GM23248 (cell line): ENCODE measurements around the gene EEF1B2. TPM values are rescaled to one million over a fixed set of nuclear protein-coding genes. Genes with fewer than 3 reads are reported as not detected.
"Not testable (repeated sequence)": the region's sequence is repeated elsewhere in the genome, so short reads cannot be mapped to it uniquely, and the experiment has no call there.

ENCODE experiments used
- DNase-seq: peaks from one replicate; pipeline ENCODE4 v3.0.0-alpha.2; 2015
- H2AFZ ChIP-seq: fragments of 200-600 bp; sonication (generic); 2 replicates; pipeline ENCODE4 v1.6.1; 2016; ENCODE audit warnings: antibody characterized with exemption
- H3F3A ChIP-seq: fragments of 200-600 bp; sonication (generic); 2 replicates; pipeline ENCODE4 v1.6.1; 2016; ENCODE audit warnings: mild to moderate bottlenecking, antibody characterized with exemption, mixed run types; ENCODE audit not compliant: insufficient read depth
- H3K27ac ChIP-seq: fragments of 200-600 bp; sonication (generic); 2 replicates; pipeline ENCODE4 v1.5.1; 2016; ENCODE audit warnings: mild to moderate bottlenecking
- H3K27me3 ChIP-seq: fragments of 200-600 bp; sonication (generic); replicated peaks from 2 replicates; pipeline ENCODE4 v1.6.1; 2016; ENCODE audit warnings: mild to moderate bottlenecking; ENCODE audit not compliant: insufficient read depth
- H3K36me3 ChIP-seq: fragments of 200-600 bp; sonication (generic); 2 replicates; pipeline ENCODE4 v1.6.1; 2016; ENCODE audit warnings: low read depth, mild to moderate bottlenecking
- H3K4me1 ChIP-seq: fragments of 200-600 bp; sonication (generic); 2 replicates; pipeline ENCODE4 v1.6.1; 2016; ENCODE audit warnings: mild to moderate bottlenecking; ENCODE audit not compliant: insufficient read depth
- H3K4me2 ChIP-seq: fragments of 200-600 bp; sonication (generic); one replicate; pipeline ENCODE4 v1.6.1; 2016; ENCODE audit warnings: mild to moderate bottlenecking; ENCODE audit not compliant: unreplicated experiment
- H3K4me3 ChIP-seq: fragments of 200-600 bp; sonication (generic); 2 replicates; pipeline ENCODE4 v1.5.1; 2016; ENCODE audit warnings: mild to moderate bottlenecking
- H3K79me2 ChIP-seq: fragments of 200-600 bp; sonication (generic); 2 replicates; pipeline ENCODE4 v1.6.1; 2016; ENCODE audit warnings: mild to moderate bottlenecking; ENCODE audit not compliant: insufficient read depth
- H3K9ac ChIP-seq: fragments of 200-600 bp; sonication (generic); 2 replicates; pipeline ENCODE4 v1.6.1; 2016; ENCODE audit warnings: mild to moderate bottlenecking
- H3K9me2 ChIP-seq: fragments of 200-600 bp; sonication (generic); 2 replicates; pipeline ENCODE4 v1.6.1; 2016; ENCODE audit warnings: mixed run types, mild to moderate bottlenecking, moderate library complexity; ENCODE audit not compliant: insufficient read depth
- H3K9me3 ChIP-seq: fragments of 200-600 bp; sonication (generic); one replicate; pipeline ENCODE4 v1.6.1; 2017; ENCODE audit warnings: low read depth
- H4K20me1 ChIP-seq: fragments of 200-600 bp; sonication (generic); 2 replicates; pipeline ENCODE4 v1.6.0; 2016; ENCODE audit not compliant: insufficient read depth
- EZH2 ChIP-seq: fragments of 200-600 bp; sonication (generic); IDR thresholded peaks from 2 replicates; pipeline ENCODE4 v1.6.1; 2018; ENCODE audit warnings: antibody characterized with exemption, mild to moderate bottlenecking; ENCODE audit not compliant: insufficient read depth, poor library complexity, severe bottlenecking
- EZH2phosphoT487 ChIP-seq: fragments of 200-600 bp; sonication (generic); IDR thresholded peaks from 2 replicates; pipeline ENCODE4 v1.6.1; 2018; ENCODE audit warnings: antibody characterized with exemption, moderate library complexity, mild to moderate bottlenecking, low read depth; ENCODE audit not compliant: insufficient read depth
- WGBS, 2 experiments: methylation state at CpG; one replicate each; pipeline ENCODE4 v1.1.6; 2015 to 2017; ENCODE audit warnings: low lambda C conversion rate in 2 of 2, low coverage in 1 of 2; ENCODE audit errors: missing lambda C conversion rate in 2 of 2; 5-methylcytosine and 5-hydroxymethylcytosine counted together
- in situ Hi-C: fragments of 300-500 bp; cut with MboI; formaldehyde crosslinking; loops from 2 replicates; pipeline ENCODE4 v1.15.0; 2020
- polyA plus RNA-seq: library from polyadenylated mRNA; unstranded; fragments of >200 nt; fragmentation: Nextera tagmentation; extraction: Ambion mirVana; gene quantifications from 2 replicates; pipeline ENCODE4 v1.2.1, GENCODE V29; 2016
- total RNA-seq: library from RNA; depleted of rRNA; stranded (reverse); fragments of >200 nt; shearing (Covaris generic); gene quantifications from 2 replicates; pipeline ENCODE4 v1.2.3, GENCODE V29; 2014

EEF1B2 gene
- total and polyA plus RNA-seq, 2 experiments from 2014 or later = 382 to 390 TPM

- H3K9me3 ChIP-seq = no peaks in the 10 kb centered on the region
- H3K9me2 ChIP-seq = no peaks in the 10 kb centered on the region
- no peak overlapping the region for H3K4me3 ChIP-seq
- in situ Hi-C loops = no loop called here
- peaks cover 98% of the 10 kb centered on the region for H3K79me2 ChIP-seq
- no peaks in the 10 kb centered on the region for H3K27me3 ChIP-seq
- peaks cover 16% of the 10 kb centered on the region for H3K36me3 ChIP-seq
- H3K4me2 ChIP-seq = no peak overlapping the region
- H3F3A ChIP-seq = peaks cover 6% of the 10 kb centered on the region; the same call in 1 of the 2 replicates
- TF ChIP-seq EZH2 (no peak), EZH2phosphoT487 (no peak)
- no peak overlapping the region for H3K27ac ChIP-seq
- DNase-seq = peak; percentile 11
- no peak overlapping the region for H2AFZ ChIP-seq
- H4K20me1 ChIP-seq = no peaks in the 10 kb centered on the region
- 0 out of 2 replicates have a peak, but pooled peaks cover 5% of the 10 kb centered on the region for H3K4me1 ChIP-seq
- H3K9ac ChIP-seq = no peak overlapping the region
- 97 to 100% methylated on average over 3 of the region's 3 CpGs for WGBS, 2 experiments
These were observed 5.5 kb upstream of the EEF1B2 start for GRCh38 chr2:206154197-206154596.

GRCh38 chr2:206157014-206157413, 2.7 kb upstream of the EEF1B2 start:
- H2AFZ ChIP-seq, H3K9me3 ChIP-seq, DNase-seq, H4K20me1 ChIP-seq, H3K27me3 ChIP-seq, in situ Hi-C loops, H3K9ac ChIP-seq, H3K27ac ChIP-seq, H3K9me2 ChIP-seq: not testable (repeated sequence)
- Histone ChIP-seq H3K4me2 (peak overlapping the region; percentile 43), H3K4me3 (0 out of 2 replicates have a peak overlapping the region, but pooled peaks have one; percentile 96), H3F3A (peaks cover 17% of the 10 kb centered on the region), H3K36me3 (peaks cover 14% of the 10 kb centered on the region), H3K4me1 (peaks cover 18% of the 10 kb centered on the region), H3K79me2 (peaks cover 95% of the 10 kb centered on the region)
- 82 to 92% methylated on average over 10 to 11 of the region's 11 CpGs for WGBS, 2 experiments

DNA sequence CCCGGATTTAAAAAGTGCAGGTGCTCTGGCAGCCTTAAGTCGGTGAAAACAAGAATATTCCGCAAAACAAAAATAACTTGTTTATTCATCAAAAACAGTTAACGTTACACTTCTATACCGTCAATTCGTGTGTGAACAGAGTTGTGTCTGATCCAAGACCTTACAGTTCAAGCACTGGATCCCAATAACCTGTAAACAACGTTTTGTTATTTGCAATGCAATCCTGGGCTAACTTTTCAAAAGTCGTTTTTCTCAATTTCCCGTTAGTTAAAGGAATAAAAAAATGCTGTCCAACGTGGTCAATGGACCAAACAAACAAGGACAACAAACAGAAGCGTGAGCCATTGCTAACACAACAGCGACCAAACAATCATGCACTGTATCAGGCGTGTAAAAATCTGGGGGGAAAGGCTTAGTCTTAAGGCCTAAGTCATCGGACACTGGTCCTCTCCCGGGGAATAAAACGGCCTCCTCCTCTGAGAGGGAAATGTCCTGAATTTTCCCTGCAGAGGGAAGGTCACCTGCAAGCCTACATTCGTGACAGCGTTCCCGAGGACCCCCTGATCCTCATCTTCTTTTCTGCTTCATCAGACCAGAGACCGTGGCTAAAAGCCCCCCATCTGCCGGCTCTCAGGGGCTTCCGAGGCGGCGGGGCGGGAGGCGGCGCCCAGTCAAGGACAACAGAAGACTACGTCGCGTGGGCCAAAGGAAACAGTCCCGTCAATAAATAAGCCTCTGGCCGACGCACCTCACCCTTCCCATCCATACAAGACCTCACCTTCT, 941 bp upstream of the EEF1B2 start:
- H3K9ac ChIP-seq = peak overlapping the region; percentile 95
- no peaks in the 10 kb centered on the region for H4K20me1 ChIP-seq
- H3K27ac ChIP-seq = peak overlapping the region; percentile 92
- in situ Hi-C loops = no loop called here
- peak; percentile 66 for DNase-seq
- peak overlapping the region; percentile 84 for H2AFZ ChIP-seq
- H3K27me3 ChIP-seq = no peaks in the 10 kb centered on the region
- H3K4me3 ChIP-seq = peak overlapping the region; percentile 96
- TF ChIP-seq EZH2phosphoT487 (no peak), EZH2 (no peak)
- peaks cover 34% of the 10 kb centered on the region for H3F3A ChIP-seq
- peaks cover 94% of the 10 kb centered on the region for H3K79me2 ChIP-seq
- 1% methylated on average over 33 of the region's 33 CpGs for WGBS, 2 experiments
- H3K4me2 ChIP-seq = peak overlapping the region; percentile 96
- H3K36me3 ChIP-seq = peaks cover 31% of the 10 kb centered on the region
- H3K9me3 ChIP-seq = no peaks in the 10 kb centered on the region
- H3K4me1 ChIP-seq = peaks cover 21% of the 10 kb centered on the region
- no peaks in the 10 kb centered on the region for H3K9me2 ChIP-seq

DNA sequence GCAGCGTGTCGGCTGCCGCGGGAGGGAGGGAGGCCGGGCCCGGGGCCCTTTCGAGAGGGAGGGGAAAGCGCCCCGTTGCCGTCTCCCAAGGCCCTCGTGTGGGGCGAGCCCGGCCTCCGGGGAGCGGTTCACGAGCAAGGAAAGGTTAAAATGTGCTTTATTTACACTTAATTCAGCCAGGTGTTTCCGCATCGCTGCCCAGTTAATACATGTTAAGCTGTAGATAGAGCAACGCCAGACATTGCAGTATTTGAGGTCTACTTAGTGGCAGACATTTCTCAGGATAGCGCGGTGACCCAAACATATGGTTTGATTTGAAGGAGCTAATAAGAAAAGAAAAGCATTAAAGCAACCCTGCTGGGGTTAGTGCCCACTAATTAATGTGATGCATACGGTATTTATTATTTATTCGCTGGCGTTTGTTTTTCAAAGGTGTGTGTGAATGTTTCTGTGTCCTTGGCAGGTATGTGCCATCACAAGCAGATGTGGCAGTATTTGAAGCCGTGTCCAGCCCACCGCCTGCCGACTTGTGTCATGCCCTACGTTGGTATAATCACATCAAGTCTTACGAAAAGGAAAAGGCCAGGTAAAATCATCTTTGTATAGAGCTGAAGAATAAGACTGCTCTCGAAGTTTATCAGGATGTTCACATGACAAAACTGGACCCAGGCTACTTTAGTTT, 571 bp downstream of the EEF1B2 start:
- Histone ChIP-seq H3F3A (peaks cover 34% of the 10 kb centered on the region), H3K79me2 (peaks cover 87% of the 10 kb centered on the region), H3K4me2 (peak overlapping the region; percentile 95), H3K4me3 (peak overlapping the region; percentile 96), H3K9me3 (no peaks in the 10 kb centered on the region), H3K27me3 (no peaks in the 10 kb centered on the region), H3K36me3 (peaks cover 34% of the 10 kb centered on the region), H3K4me1 (peaks cover 21% of the 10 kb centered on the region), H3K9ac (peak overlapping the region; percentile 95), H2AFZ (peak overlapping the region; percentile 84), H4K20me1 (no peaks in the 10 kb centered on the region), H3K27ac (peak overlapping the region; percentile 92), H3K9me2 (no peaks in the 10 kb centered on the region)
- WGBS, 2 experiments = 4 to 7% methylated on average over 17 to 30 of the region's 30 CpGs
- in situ Hi-C loops = loop anchor here (10.0 kb wide), 1 partner anchor 105 kb away; no protein-coding TSS in a partner anchor
- TF ChIP-seq EZH2 (no peak), EZH2phosphoT487 (no peak)
- peak; percentile 80 for DNase-seq
